ENCODE data around the gene FGD5.

Gene FGD5

GRCh38 chr3:14909250-14909649, 90.5 kb downstream of the FGD5 start:
- TF ChIP-seq GATA3 (IDR thresholded peaks at IDR 0.05; ENCODE audit: low read depth, low read length) (no peak), GATA2 (IDR thresholded peaks at IDR 0.05; ENCODE audit: low read depth, low read length) (no peak)

GRCh38 chr3:14911651-14912050, 92.9 kb downstream of the FGD5 start:
- TF ChIP-seq GATA2 (IDR thresholded peaks at IDR 0.05; ENCODE audit: low read depth, low read length) (no peak), GATA3 (IDR thresholded peaks at IDR 0.05; ENCODE audit: low read depth, low read length) (no peak)

- TF ChIP-seq GATA3 (IDR thresholded peaks at IDR 0.05; ENCODE audit: low read depth, low read length) (no peak), GATA2 (IDR thresholded peaks at IDR 0.05; ENCODE audit: low read depth, low read length) (peak; percentile 62)
Observed at GRCh38 chr3:14913071-14913925, 94.5 kb downstream of the FGD5 start.

GRCh38 chr3:14913926-14914778, 95.4 kb downstream of the FGD5 start:
- TF ChIP-seq GATA2 (IDR thresholded peaks at IDR 0.05; ENCODE audit: low read depth, low read length) (peak; percentile 90), GATA3 (IDR thresholded peaks at IDR 0.05; ENCODE audit: low read depth, low read length) (no peak; the same call in 1 of the 2 replicates)

- no peak for TF ChIP-seq GATA3 (IDR thresholded peaks at IDR 0.05; ENCODE audit: low read depth, low read length)
- peak; percentile 21; the same call in 1 of the 2 replicates for TF ChIP-seq GATA2 (IDR thresholded peaks at IDR 0.05; ENCODE audit: low read depth, low read length)
Observed at GRCh38 chr3:14914779-14915117, 96.0 kb downstream of the FGD5 start.

GRCh38 chr3:14915636-14916222, 97.0 kb downstream of the FGD5 start:
- no peak for TF ChIP-seq GATA2 (IDR thresholded peaks at IDR 0.05; ENCODE audit: low read depth, low read length)

- TF ChIP-seq GATA2 (IDR thresholded peaks at IDR 0.05; ENCODE audit: low read depth, low read length) (no peak), GATA3 (IDR thresholded peaks at IDR 0.05; ENCODE audit: low read depth, low read length) (no peak)
Observed at GRCh38 chr3:14918356-14918860, 99.6 kb downstream of the FGD5 start.

GRCh38 chr3:14920536-14920935, 101.8 kb downstream of the FGD5 start:
- TF ChIP-seq GATA2 (IDR thresholded peaks at IDR 0.05; ENCODE audit: low read depth, low read length) (no peak), GATA3 (IDR thresholded peaks at IDR 0.05; ENCODE audit: low read depth, low read length) (no peak)

- TF ChIP-seq GATA2 (IDR thresholded peaks at IDR 0.05; ENCODE audit: low read depth, low read length), result no peak
- no peak for TF ChIP-seq GATA3 (IDR thresholded peaks at IDR 0.05; ENCODE audit: low read depth, low read length)
Observed at GRCh38 chr3:14921034-14921616, 102.4 kb downstream of the FGD5 start.

GRCh38 chr3:14921811-14922705, 103.3 kb downstream of the FGD5 start:
- TF ChIP-seq GATA3 (IDR thresholded peaks at IDR 0.05; ENCODE audit: low read depth, low read length), result no peak
- no peak for TF ChIP-seq GATA2 (IDR thresholded peaks at IDR 0.05; ENCODE audit: low read depth, low read length)

GRCh38 chr3:14922863-14923262, 104.1 kb downstream of the FGD5 start:
- TF ChIP-seq GATA2 (IDR thresholded peaks at IDR 0.05; ENCODE audit: low read depth, low read length), result no peak
- no peak for TF ChIP-seq GATA3 (IDR thresholded peaks at IDR 0.05; ENCODE audit: low read depth, low read length)

GRCh38 chr3:14923476-14923875, 104.7 kb downstream of the FGD5 start:
- TF ChIP-seq GATA3 (IDR thresholded peaks at IDR 0.05; ENCODE audit: low read depth, low read length) (no peak), GATA2 (IDR thresholded peaks at IDR 0.05; ENCODE audit: low read depth, low read length) (no peak)
